GM19023 (cell line): ENCODE results near the gene KCTD13.
"Not testable (repeated sequence)": the region's sequence is repeated elsewhere in the genome, so short reads cannot be mapped to it uniquely, and the experiment has no call there.

Source experiments
- ATAC-seq: cut with Tn5 transposase; IDR thresholded peaks from one replicate; pipeline ENCODE4 v1.9.1; 2021; ENCODE audit warnings: mild to moderate bottlenecking, moderate library complexity; ENCODE audit not compliant: unreplicated experiment

KCTD13 gene

GRCh38 chr16:29947897-29948296 lies 21.9 kb upstream of the KCTD13 start:
- no peak for ATAC-seq

- no peak for ATAC-seq
These were observed 18.1 kb upstream of the KCTD13 start for GRCh38 chr16:29943846-29944799.

GRCh38 chr16:29940656-29941055 lies 14.6 kb upstream of the KCTD13 start:
- ATAC-seq, result no peak

- not testable (repeated sequence) for ATAC-seq
These were observed 5.7 kb upstream of the KCTD13 start for GRCh38 chr16:29931750-29932149.

- ATAC-seq, result no peak
These were observed 1.3 kb upstream of the KCTD13 start for GRCh38 chr16:29927070-29927905.

- ATAC-seq, result no peak
These were observed 656 bp upstream of the KCTD13 start for GRCh38 chr16:29926711-29927052.

GRCh38 chr16:29925105-29925756 lies 795 bp downstream of the KCTD13 start:
- no peak for ATAC-seq

- ATAC-seq, result no peak
These were observed 3.0 kb downstream of the KCTD13 start for GRCh38 chr16:29922986-29923501.

GRCh38 chr16:29922326-29922725 lies 3.7 kb downstream of the KCTD13 start:
- no peak for ATAC-seq

GRCh38 chr16:29921034-29921385 lies 5.0 kb downstream of the KCTD13 start:
- no peak for ATAC-seq

GRCh38 chr16:29920288-29921033 lies 5.6 kb downstream of the KCTD13 start:
- ATAC-seq, result no peak

GRCh38 chr16:29916979-29917378 lies 9.0 kb downstream of the KCTD13 start:
- ATAC-seq, result no peak

- no peak for ATAC-seq
These were observed 10.3 kb downstream of the KCTD13 start for GRCh38 chr16:29915590-29916247.

- ATAC-seq, result no peak
These were observed 12.5 kb downstream of the KCTD13 start for GRCh38 chr16:29913514-29913913.

GRCh38 chr16:29912087-29912486 lies 13.9 kb downstream of the KCTD13 start:
- ATAC-seq, result no peak

GRCh38 chr16:29911676-29912010 lies 14.4 kb downstream of the KCTD13 start:
- no peak for ATAC-seq

- no peak for ATAC-seq
These were observed 15.0 kb downstream of the KCTD13 start for GRCh38 chr16:29910819-29911675.

- not testable (repeated sequence) for ATAC-seq
These were observed 16.2 kb downstream of the KCTD13 start for GRCh38 chr16:29909851-29910250.

- no peak for ATAC-seq
These were observed 16.6 kb downstream of the KCTD13 start for GRCh38 chr16:29909391-29909790.
